ENCODE measurements around the gene PCDHA8. TPM values are rescaled to one million over a fixed set of nuclear protein-coding genes. Genes with fewer than 3 reads are reported as not detected.

The PCDHA8 gene
- total and polyA plus RNA-seq, 12 donors, result 0.04 to 0.13 TPM; not detected in 10

DNA sequence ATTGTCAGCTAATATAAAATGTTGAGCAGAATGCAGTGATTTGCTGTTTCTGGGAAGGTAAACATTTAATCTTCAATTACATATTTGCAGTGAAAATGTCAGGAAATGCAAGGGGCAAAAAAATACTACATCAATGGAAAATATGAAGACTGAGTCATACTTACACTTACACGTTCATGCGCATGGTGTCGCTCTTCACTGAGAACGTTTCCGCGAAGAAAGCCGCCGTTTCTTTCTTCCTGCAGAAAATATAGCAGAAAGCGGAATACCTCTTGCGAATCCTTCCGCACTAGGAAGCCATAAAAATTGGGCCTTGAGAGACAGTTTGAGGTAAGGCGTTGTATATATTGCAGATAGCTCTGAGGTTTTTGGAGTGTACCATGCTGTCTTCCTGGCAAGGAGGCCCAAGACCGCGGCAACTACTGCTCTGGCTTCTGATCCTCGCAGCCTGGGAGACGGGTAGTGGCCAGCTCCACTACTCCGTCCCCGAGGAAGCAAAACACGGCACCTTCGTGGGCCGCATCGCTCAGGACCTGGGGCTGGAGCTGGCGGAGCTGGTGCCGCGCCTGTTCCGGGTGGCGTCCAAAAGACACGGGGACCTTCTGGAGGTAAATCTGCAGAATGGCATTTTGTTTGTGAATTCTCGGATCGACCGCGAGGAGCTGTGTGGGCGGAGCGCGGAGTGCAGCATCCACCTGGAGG, 41.1 kb downstream of the PCDHA8 start, which contains the start of gene PCDHA13:
Gene PCDHA13 (plus strand): TSS at position 236 of the 702 bp plus-strand sequence. CDS start 145 bp downstream, at position 381.
- no peaks in the 10 kb centered on the region for H3K4me1 ChIP-seq
- WGBS, 2 donors, result 6 to 13% methylated on average over 31 to 35 of the region's 35 CpGs
- no peak within 1 kb of the TSS for H3K27ac ChIP-seq
- H3K27me3 ChIP-seq, result peaks cover 0 to 93% (median 51%) of the 10 kb centered on the region in 7 donors
- DNase-seq (no peak), ATAC-seq (no peak)
- H3K4me3 ChIP-seq, result peak within 1 kb of the TSS in 1 of 10 donors; percentile 23
- H3K36me3 ChIP-seq, result no peaks in the 10 kb centered on the region
- peaks cover 0 to 55% (median 12%) of the 10 kb centered on the region in 11 donors for H3K9me3 ChIP-seq
- intact Hi-C loops (cut with DNase I), result loop anchor here in 3 of 10 donors (5.0 to 10.0 kb wide), 2 partner anchors 160 to 163 kb away; no protein-coding TSS in a partner anchor
- TF ChIP-seq, protein P1, sequence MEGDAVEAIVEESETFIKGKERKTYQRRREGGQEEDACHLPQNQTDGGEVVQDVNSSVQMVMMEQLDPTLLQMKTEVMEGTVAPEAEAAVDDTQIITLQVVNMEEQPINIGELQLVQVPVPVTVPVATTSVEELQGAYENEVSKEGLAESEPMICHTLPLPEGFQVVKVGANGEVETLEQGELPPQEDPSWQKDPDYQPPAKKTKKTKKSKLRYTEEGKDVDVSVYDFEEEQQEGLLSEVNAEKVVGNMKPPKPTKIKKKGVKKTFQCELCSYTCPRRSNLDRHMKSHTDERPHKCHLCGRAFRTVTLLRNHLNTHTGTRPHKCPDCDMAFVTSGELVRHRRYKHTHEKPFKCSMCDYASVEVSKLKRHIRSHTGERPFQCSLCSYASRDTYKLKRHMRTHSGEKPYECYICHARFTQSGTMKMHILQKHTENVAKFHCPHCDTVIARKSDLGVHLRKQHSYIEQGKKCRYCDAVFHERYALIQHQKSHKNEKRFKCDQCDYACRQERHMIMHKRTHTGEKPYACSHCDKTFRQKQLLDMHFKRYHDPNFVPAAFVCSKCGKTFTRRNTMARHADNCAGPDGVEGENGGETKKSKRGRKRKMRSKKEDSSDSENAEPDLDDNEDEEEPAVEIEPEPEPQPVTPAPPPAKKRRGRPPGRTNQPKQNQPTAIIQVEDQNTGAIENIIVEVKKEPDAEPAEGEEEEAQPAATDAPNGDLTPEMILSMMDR (IDR thresholded peaks at IDR 0.05), result peak in 4 of 9 donors; percentile 9 to 33 (median 28)

DNA sequence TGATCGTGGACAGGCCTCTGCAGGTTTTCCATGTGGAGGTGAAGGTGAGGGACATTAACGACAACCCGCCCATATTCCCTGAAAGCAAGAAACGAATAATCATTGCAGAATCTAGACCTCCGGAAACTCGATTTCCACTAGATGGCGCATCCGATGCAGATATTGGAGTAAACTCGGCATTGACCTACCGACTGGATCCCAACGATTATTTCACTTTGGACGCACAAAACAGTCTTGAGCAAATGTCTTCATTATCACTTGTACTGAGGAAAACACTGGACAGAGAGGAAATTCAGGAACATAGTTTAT, 41.6 kb downstream of the PCDHA8 start:
- Histone ChIP-seq H3K4me3 (peak overlapping the region in 1 of 10 donors; percentile 23), H3K27me3 (peaks cover 0 to 88% (median 46%) of the 10 kb centered on the region in 7 donors), H3K36me3 (no peaks in the 10 kb centered on the region), H3K9me3 (peaks cover 0 to 51% (median 12%) of the 10 kb centered on the region in 11 donors), H3K4me1 (no peaks in the 10 kb centered on the region), H3K27ac (no peak overlapping the region)
- DNase-seq (no peak), ATAC-seq (no peak)
- intact Hi-C loops (cut with DNase I), result loop anchor here in 3 of 10 donors (5.0 to 10.0 kb wide), 2 partner anchors 160 to 162 kb away; no protein-coding TSS in a partner anchor
- 10 to 13% methylated on average over 12 of the region's 12 CpGs for WGBS, 2 donors
- TF ChIP-seq, protein P1 (IDR thresholded peaks at IDR 0.05), result peak in 1 of 9 donors; percentile 3

DNA sequence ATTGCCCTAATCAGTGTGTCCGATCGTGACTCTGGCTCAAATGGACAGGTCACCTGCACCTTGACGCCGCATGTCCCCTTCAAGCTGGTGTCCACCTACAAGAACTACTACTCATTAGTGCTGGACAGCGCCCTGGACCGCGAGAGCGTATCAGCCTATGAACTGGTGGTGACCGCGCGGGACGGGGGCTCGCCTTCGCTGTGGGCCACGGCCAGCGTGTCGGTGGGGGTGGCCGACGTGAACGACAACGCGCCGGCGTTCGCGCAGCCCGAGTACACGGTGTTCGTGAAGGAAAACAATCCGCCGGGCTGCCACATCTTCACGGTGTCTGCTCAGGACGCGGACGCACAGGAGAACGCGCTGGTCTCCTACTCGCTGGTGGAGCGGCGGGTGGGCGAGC, 42.4 kb downstream of the PCDHA8 start:
- no peak for ATAC-seq
- intact Hi-C loops (cut with DNase I), result loop anchor here in 3 of 10 donors (5.0 to 10.0 kb wide), 2 partner anchors 159 to 161 kb away; no protein-coding TSS in a partner anchor
- H3K9me3 ChIP-seq, result peaks cover 0 to 48% (median 12%) of the 10 kb centered on the region in 11 donors
- no peaks in the 10 kb centered on the region for H3K36me3 ChIP-seq
- H3K27me3 ChIP-seq, result peaks cover 0 to 80% (median 39%) of the 10 kb centered on the region in 7 donors
- no peak for DNase-seq
- TF ChIP-seq, protein P1 (IDR thresholded peaks at IDR 0.05), result no peak
- no peaks in the 10 kb centered on the region for H3K4me1 ChIP-seq
- 34 to 38% methylated on average over 37 to 41 of the region's 41 CpGs for WGBS, 2 donors
- H3K27ac ChIP-seq, result no peak overlapping the region
- no peak overlapping the region for H3K4me3 ChIP-seq

DNA sequence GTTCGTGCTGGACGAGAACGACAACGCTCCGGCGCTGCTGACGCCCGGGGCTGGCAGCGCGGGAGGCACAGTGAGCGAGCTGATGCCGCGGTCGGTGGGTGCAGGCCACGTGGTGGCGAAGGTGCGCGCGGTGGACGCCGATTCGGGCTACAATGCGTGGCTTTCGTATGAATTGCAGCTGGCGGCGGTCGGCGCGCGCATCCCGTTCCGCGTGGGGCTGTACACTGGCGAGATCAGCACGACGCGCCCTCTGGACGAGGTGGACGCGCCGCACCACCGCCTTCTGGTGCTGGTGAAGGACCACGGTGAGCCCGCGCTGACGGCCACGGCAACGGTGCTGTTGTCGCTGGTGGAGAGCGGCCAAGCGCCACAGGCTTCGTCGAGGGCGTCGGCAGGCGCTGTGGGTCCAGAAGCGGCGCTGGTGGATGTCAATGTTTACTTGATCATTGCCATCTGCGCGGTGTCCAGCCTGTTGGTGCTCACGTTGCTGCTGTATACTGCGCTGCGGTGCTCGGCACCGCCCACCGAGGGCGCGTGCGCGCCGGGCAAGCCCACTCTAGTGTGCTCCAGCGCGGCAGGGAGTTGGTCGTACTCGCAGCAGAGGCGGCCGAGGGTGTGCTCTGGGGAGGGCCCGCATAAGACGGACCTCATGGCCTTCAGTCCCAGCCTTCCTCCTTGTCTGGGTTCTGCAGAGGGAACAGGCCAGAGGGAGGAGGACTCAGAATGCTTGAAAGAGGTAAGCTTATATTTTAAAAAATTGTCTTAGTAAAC, 43.1 kb downstream of the PCDHA8 start:
- peaks cover 0 to 73% (median 39%) of the 10 kb centered on the region in 7 donors for H3K27me3 ChIP-seq
- H3K36me3 ChIP-seq, result no peaks in the 10 kb centered on the region
- H3K9me3 ChIP-seq, result peaks cover 0 to 48% (median 12%) of the 10 kb centered on the region in 11 donors
- TF ChIP-seq, protein P1 (IDR thresholded peaks at IDR 0.05), result no peak
- H3K4me3 ChIP-seq, result no peak overlapping the region
- intact Hi-C loops (cut with DNase I), result loop anchor here in 3 of 10 donors (5.0 to 10.0 kb wide), 2 partner anchors 158 to 161 kb away; no protein-coding TSS in a partner anchor
- DNase-seq, result no peak
- WGBS, 2 donors, result 29 to 33% methylated on average over 71 to 79 of the region's 79 CpGs
- no peak overlapping the region for H3K27ac ChIP-seq
- no peak for ATAC-seq
- no peaks in the 10 kb centered on the region for H3K4me1 ChIP-seq
